AG04449 (cell line): ENCODE measurements around the gene CHAD.

Experiments
- CTCF ChIA-PET: fragments of 350-600 bp; formaldehyde crosslinking; extraction: SDS; loops from one replicate; lab custom pipeline; 2021; ENCODE audit warnings: antibody characterized with exemption; lab: Yijun Ruan, JAX
- POLR2A ChIA-PET: fragments of 400-600, 350-600 bp; formaldehyde crosslinking; extraction: SDS; loops from one replicate; lab custom pipeline; 2020; ENCODE audit warnings: antibody characterized with exemption, inconsistent platforms; lab: Yijun Ruan, JAX
- DNase-seq: peaks from one replicate; pipeline ENCODE4 v3.0.0-alpha.2; 2010; ENCODE audit warnings: low read depth, low spot score
- H3K4me3 ChIP-seq: 2 replicates; pipeline ENCODE4 v1.5.1; 2011; ENCODE audit warnings: low read depth, mild to moderate bottlenecking, control low read depth, low read length
- CTCF ChIP-seq: IDR thresholded peaks from one replicate; pipeline ENCODE4 v1.5.1; 2011; ENCODE audit warnings: mild to moderate bottlenecking, moderate library complexity, low read length, control low read depth, inconsistent platforms; ENCODE audit not compliant: insufficient read depth; ENCODE audit errors: missing control alignments

CHAD gene

GRCh38 chr17:50468304-50469207, at the start of gene CHAD:
CHAD (minus strand) TSS chr17:50468880; CDS start chr17:50468813, 67 bp downstream.
- ChIA-PET CTCF (interaction anchor here (0.6 to 1.8 kb wide), 6 partner anchors 8 to 71 kb away, joined by 3 to 12 read pairs (median 4); partner anchors contain the start of genes LRRC59 and RSAD1), POLR2A (no interaction called here)
- H3K4me3 ChIP-seq, result peak within 1 kb of the TSS; percentile 34
- DNase-seq, result no peak
- TF ChIP-seq CTCF, result no peak

GRCh38 chr17:50517504-50518383, 49.1 kb upstream of the CHAD start:
- no peak for TF ChIP-seq CTCF
- ChIA-PET POLR2A (no interaction called here), CTCF (interaction anchor here (3.1 kb wide), 1 partner anchor 15 kb away, joined by 25 read pairs; no protein-coding TSS in a partner anchor)
- H3K4me3 ChIP-seq, result no peak overlapping the region
- no peak for DNase-seq

GRCh38 chr17:50517011-50517410, 48.3 kb upstream of the CHAD start:
- ChIA-PET CTCF (interaction anchor here (1.0 to 3.1 kb wide), 3 partner anchors 14 to 22 kb away, joined by 3 to 25 read pairs (median 3); no protein-coding TSS in a partner anchor), POLR2A (no interaction called here)
- no peak overlapping the region for H3K4me3 ChIP-seq
- TF ChIP-seq CTCF, result no peak
- no peak for DNase-seq

GRCh38 chr17:50514936-50515702, 46.4 kb upstream of the CHAD start:
- DNase-seq, result no peak
- ChIA-PET POLR2A (no interaction called here), CTCF (interaction anchor here (1.0 to 3.1 kb wide), 6 partner anchors 11 to 36 kb away, joined by 3 to 25 read pairs (median 6); partner anchors contain the start of gene EPN3)
- TF ChIP-seq CTCF, result no peak
- H3K4me3 ChIP-seq, result no peak overlapping the region

- POLR2A ChIA-PET, result no interaction called here
- CTCF ChIA-PET, result interaction anchor here (1.4 to 3.1 kb wide), 2 partner anchors 11 to 18 kb away, joined by 4 to 25 read pairs; partner anchors contain the start of gene EPN3
- DNase-seq, result no peak
- no peak for TF ChIP-seq CTCF
- H3K4me3 ChIP-seq, result no peak overlapping the region
Measured at GRCh38 chr17:50514388-50514787, 45.7 kb upstream of the CHAD start.
